HepG2 (cell line): Measurements from ENCODE around the gene RSPH1. TPM values are rescaled to one million over a fixed set of nuclear protein-coding genes. Genes with fewer than 3 reads are reported as not detected.

Experiments
- ADNP ChIP-seq: sonication (generic); formaldehyde crosslinking; IDR thresholded peaks from 2 replicates; pipeline ENCODE4 v1.4.0; 2020; ENCODE audit warnings: missing genetic modification reagents
- ATF1 ChIP-seq: IDR thresholded peaks from 2 replicates; pipeline ENCODE4 v1.6.1; 2016; ENCODE audit warnings: mild to moderate bottlenecking, control low read depth
- ATF7 ChIP-seq, 2 experiments: fragments of 450-650 bp in 1 of 2; sonication (generic) in 1 of 2; formaldehyde crosslinking in 1 of 2; IDR thresholded peaks; 2 replicates each; pipeline versions ENCODE4 v1.4.0 to v1.6.1; 2016 to 2020; ENCODE audit warnings: antibody characterized with exemption in 1 of 2, mild to moderate bottlenecking in 1 of 2, missing genetic modification reagents in 1 of 2
- CCDC6 ChIP-seq: sonication (generic); formaldehyde crosslinking; IDR thresholded peaks from 2 replicates; pipeline ENCODE4 v1.8.1; 2022; ENCODE audit warnings: mild to moderate bottlenecking, missing genetic modification reagents, moderate library complexity
- ELF3 ChIP-seq: IDR thresholded peaks from 2 replicates; pipeline ENCODE4 v1.6.1; 2016; ENCODE audit warnings: missing genetic modification reagents, missing compliant biosample characterization
- GATAD2A ChIP-seq: IDR thresholded peaks from 2 replicates; pipeline ENCODE4 v1.6.1; 2016
- GFI1 ChIP-seq: sonication (generic); formaldehyde crosslinking; IDR thresholded peaks from 2 replicates; pipeline ENCODE4 v1.5.0; 2020; ENCODE audit warnings: missing genetic modification reagents, mild to moderate bottlenecking, borderline replicate concordance
- HDAC2 ChIP-seq: sonication (generic); formaldehyde crosslinking; IDR thresholded peaks from 2 replicates; pipeline ENCODE4 v1.4.0; 2020; ENCODE audit warnings: missing genetic modification reagents
- HNF4G ChIP-seq, 2 experiments: sonication (generic) in 1 of 2; formaldehyde crosslinking in 1 of 2; IDR thresholded peaks; 2 replicates each; pipeline versions ENCODE4 v1.4.0 to v1.6.1; 2011 to 2020; ENCODE audit warnings: borderline replicate concordance in 2 of 2, low read depth in 2 of 2, mild to moderate bottlenecking in 2 of 2, low read length in 1 of 2, missing genetic modification reagents in 1 of 2, moderate library complexity in 1 of 2
- KLF6 ChIP-seq: IDR thresholded peaks from 2 replicates; pipeline ENCODE4 v1.8.0; 2016; ENCODE audit warnings: missing biosample characterization, missing genetic modification reagents
- MBD4 ChIP-seq: IDR thresholded peaks from 2 replicates; pipeline ENCODE4 v1.6.1; 2012; ENCODE audit warnings: low read length, inconsistent platforms, borderline replicate concordance
- NR2F1 ChIP-seq, 2 experiments: fragments of 450-650 bp in 1 of 2; formaldehyde crosslinking in 1 of 2; IDR thresholded peaks; 2 replicates each; pipeline versions ENCODE4 v1.5.0 to v1.6.1; 2016 to 2020; ENCODE audit warnings: mild to moderate bottlenecking in 1 of 2, missing compliant biosample characterization in 1 of 2, missing genetic modification reagents in 1 of 2, moderate library complexity in 1 of 2
- RBM39 ChIP-seq: fragments of 200-400 bp; formaldehyde crosslinking; IDR thresholded peaks from one replicate; pipeline ENCODE4 v1.6.1; 2018; ENCODE audit warnings: antibody characterized with exemption, mild to moderate bottlenecking, low read depth, low read length; ENCODE audit not compliant: poor library complexity, severe bottlenecking
- RCOR2 ChIP-seq: IDR thresholded peaks from 2 replicates; pipeline ENCODE4 v1.6.1; 2016; ENCODE audit warnings: missing biosample characterization, missing genetic modification reagents
- SALL1 ChIP-seq: sonication (generic); formaldehyde crosslinking; IDR thresholded peaks from 2 replicates; pipeline ENCODE4 v1.8.0; 2022; ENCODE audit warnings: mild to moderate bottlenecking, missing genetic modification reagents
- SMYD3 ChIP-seq: sonication (generic); formaldehyde crosslinking; IDR thresholded peaks from 2 replicates; pipeline ENCODE4 v1.8.1; 2023; ENCODE audit warnings: mild to moderate bottlenecking, missing genetic modification reagents
- ZBTB38 ChIP-seq: sonication (generic); formaldehyde crosslinking; IDR thresholded peaks from 2 replicates; pipeline ENCODE4 v1.5.1; 2020; ENCODE audit warnings: mild to moderate bottlenecking, missing genetic modification reagents
- ZNF12 ChIP-seq: sonication (generic); formaldehyde crosslinking; IDR thresholded peaks from 2 replicates; pipeline ENCODE4 v1.5.0; 2020; ENCODE audit warnings: missing genetic modification reagents
- ZNF350 ChIP-seq: sonication (generic); formaldehyde crosslinking; IDR thresholded peaks from 2 replicates; pipeline ENCODE4 v1.4.0; 2020; ENCODE audit warnings: mild to moderate bottlenecking, low read depth, missing genetic modification reagents, borderline replicate concordance
- polyA plus RNA-seq, 8 experiments: library from polyadenylated mRNA; depleted of rRNA in 3 of 8; stranded (reverse) in 7 of 8; unstranded in 1 of 8; fragments of >200 nt; fragmentation: Illumina TruSeq in 4 of 8; extraction: Trizol in 4 of 8; gene quantifications; 2 replicates each; pipeline versions ENCODE4 v1.2.1 to v1.2.3, GENCODE V29; 2011 to 2016; ENCODE audit warnings: low read depth in 4 of 8, missing spikeins in 1 of 8, mixed read lengths in 1 of 8; ENCODE audit not compliant: insufficient read depth in 1 of 8
- total RNA-seq, 5 experiments: library from RNA; depleted of rRNA; stranded (reverse); fragments of >200 nt; fragmentation: Illumina TruSeq; extraction: Trizol; gene quantifications; 2 replicates each; pipeline ENCODE4 v1.2.3, GENCODE V29; 2016; ENCODE audit warnings: low read depth in 1 of 5
- TF ChIP-seq, protein P1 (sequence below): IDR thresholded peaks from 2 replicates; pipeline ENCODE4 v1.4.0; 2020; ENCODE audit warnings: mild to moderate bottlenecking, missing genetic modification reagents
- TF ChIP-seq, protein P2 (sequence below): sonication (generic); formaldehyde crosslinking; conservative IDR thresholded peaks from 2 replicates; pipeline ENCODE4 v1.4.0; 2020; ENCODE audit warnings: mild to moderate bottlenecking, missing genetic modification reagents, moderate library complexity
- TF ChIP-seq, protein P3 (sequence below): sonication (generic); formaldehyde crosslinking; IDR thresholded peaks from 2 replicates; pipeline ENCODE4 v1.4.0; 2020; ENCODE audit warnings: missing genetic modification reagents

RSPH1 gene
- total and polyA plus RNA-seq, 2 of the 13 experiments (the other 11 are each of a cell fraction or from before 2014, with no cell fraction given), result not detected

DNA sequence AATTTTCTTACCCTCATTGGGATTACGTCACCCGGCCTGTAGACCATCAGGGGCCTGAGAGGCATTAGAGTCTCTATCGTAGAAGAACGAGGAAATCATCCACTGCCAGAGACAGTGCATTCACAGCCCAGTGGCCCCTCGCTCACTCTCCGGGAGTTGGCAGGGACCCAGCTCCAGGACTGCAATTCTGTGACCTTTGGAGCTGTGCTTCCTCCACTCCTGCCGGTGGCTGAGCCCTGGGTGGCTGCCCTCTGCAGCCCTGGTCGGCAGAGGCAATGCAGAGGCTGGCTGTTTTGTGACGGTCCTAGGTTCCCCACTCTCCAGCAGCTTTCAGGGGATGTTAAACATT lies 30.3 kb upstream of the RSPH1 start (continued):
- TF ChIP-seq, protein P1, sequence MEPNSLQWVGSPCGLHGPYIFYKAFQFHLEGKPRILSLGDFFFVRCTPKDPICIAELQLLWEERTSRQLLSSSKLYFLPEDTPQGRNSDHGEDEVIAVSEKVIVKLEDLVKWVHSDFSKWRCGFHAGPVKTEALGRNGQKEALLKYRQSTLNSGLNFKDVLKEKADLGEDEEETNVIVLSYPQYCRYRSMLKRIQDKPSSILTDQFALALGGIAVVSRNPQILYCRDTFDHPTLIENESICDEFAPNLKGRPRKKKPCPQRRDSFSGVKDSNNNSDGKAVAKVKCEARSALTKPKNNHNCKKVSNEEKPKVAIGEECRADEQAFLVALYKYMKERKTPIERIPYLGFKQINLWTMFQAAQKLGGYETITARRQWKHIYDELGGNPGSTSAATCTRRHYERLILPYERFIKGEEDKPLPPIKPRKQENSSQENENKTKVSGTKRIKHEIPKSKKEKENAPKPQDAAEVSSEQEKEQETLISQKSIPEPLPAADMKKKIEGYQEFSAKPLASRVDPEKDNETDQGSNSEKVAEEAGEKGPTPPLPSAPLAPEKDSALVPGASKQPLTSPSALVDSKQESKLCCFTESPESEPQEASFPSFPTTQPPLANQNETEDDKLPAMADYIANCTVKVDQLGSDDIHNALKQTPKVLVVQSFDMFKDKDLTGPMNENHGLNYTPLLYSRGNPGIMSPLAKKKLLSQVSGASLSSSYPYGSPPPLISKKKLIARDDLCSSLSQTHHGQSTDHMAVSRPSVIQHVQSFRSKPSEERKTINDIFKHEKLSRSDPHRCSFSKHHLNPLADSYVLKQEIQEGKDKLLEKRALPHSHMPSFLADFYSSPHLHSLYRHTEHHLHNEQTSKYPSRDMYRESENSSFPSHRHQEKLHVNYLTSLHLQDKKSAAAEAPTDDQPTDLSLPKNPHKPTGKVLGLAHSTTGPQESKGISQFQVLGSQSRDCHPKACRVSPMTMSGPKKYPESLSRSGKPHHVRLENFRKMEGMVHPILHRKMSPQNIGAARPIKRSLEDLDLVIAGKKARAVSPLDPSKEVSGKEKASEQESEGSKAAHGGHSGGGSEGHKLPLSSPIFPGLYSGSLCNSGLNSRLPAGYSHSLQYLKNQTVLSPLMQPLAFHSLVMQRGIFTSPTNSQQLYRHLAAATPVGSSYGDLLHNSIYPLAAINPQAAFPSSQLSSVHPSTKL (CRISPR knock-in tag), result peak; percentile 63
- TF ChIP-seq RBM39 (peak; percentile 40), ZBTB38 (CRISPR knock-in tag) (no peak), RCOR2 (CRISPR knock-in tag) (no peak), ZNF350 (CRISPR knock-in tag) (0 out of 2 replicates have a peak, but pooled peaks have one; percentile 22), ATF7 (IDR thresholded peaks at IDR 0.05) (peak; percentile 88), ATF7 (CRISPR knock-in tag; IDR thresholded peaks at IDR 0.05) (no peak), ELF3 (CRISPR knock-in tag) (peak; percentile 58; the same call in 1 of the 2 replicates), HDAC2 (0 out of 2 replicates have a peak, but pooled peaks have one; percentile 34), ADNP (CRISPR knock-in tag) (no peak), KLF6 (CRISPR knock-in tag) (no peak), SALL1 (CRISPR knock-in tag) (peak; percentile 61), NR2F1 (CRISPR knock-in tag; IDR thresholded peaks at IDR 0.05) (no peak), MBD4 (no peak), GFI1 (no peak), SMYD3 (CRISPR knock-in tag) (no peak), ZNF12 (CRISPR knock-in tag) (0 out of 2 replicates have a peak, but pooled peaks have one; percentile 16), GATAD2A (peak; percentile 45; the same call in 1 of the 2 replicates), CCDC6 (CRISPR knock-in tag) (no peak), HNF4G (IDR thresholded peaks at IDR 0.05; ENCODE audit: borderline replicate concordance, low read depth, low read length) (peak; percentile 90), HNF4G (CRISPR knock-in tag; IDR thresholded peaks at IDR 0.05; ENCODE audit: borderline replicate concordance, low read depth) (peak; percentile 80; the same call in 1 of the 2 replicates), ATF1 (CRISPR knock-in tag) (no peak)
- TF ChIP-seq, protein P2, sequence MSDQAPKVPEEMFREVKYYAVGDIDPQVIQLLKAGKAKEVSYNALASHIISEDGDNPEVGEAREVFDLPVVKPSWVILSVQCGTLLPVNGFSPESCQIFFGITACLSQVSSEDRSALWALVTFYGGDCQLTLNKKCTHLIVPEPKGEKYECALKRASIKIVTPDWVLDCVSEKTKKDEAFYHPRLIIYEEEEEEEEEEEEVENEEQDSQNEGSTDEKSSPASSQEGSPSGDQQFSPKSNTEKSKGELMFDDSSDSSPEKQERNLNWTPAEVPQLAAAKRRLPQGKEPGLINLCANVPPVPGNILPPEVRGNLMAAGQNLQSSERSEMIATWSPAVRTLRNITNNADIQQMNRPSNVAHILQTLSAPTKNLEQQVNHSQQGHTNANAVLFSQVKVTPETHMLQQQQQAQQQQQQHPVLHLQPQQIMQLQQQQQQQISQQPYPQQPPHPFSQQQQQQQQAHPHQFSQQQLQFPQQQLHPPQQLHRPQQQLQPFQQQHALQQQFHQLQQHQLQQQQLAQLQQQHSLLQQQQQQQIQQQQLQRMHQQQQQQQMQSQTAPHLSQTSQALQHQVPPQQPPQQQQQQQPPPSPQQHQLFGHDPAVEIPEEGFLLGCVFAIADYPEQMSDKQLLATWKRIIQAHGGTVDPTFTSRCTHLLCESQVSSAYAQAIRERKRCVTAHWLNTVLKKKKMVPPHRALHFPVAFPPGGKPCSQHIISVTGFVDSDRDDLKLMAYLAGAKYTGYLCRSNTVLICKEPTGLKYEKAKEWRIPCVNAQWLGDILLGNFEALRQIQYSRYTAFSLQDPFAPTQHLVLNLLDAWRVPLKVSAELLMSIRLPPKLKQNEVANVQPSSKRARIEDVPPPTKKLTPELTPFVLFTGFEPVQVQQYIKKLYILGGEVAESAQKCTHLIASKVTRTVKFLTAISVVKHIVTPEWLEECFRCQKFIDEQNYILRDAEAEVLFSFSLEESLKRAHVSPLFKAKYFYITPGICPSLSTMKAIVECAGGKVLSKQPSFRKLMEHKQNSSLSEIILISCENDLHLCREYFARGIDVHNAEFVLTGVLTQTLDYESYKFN (CRISPR knock-in tag), result peak; percentile 53; the same call in 1 of the 2 replicates
- TF ChIP-seq, protein P3, sequence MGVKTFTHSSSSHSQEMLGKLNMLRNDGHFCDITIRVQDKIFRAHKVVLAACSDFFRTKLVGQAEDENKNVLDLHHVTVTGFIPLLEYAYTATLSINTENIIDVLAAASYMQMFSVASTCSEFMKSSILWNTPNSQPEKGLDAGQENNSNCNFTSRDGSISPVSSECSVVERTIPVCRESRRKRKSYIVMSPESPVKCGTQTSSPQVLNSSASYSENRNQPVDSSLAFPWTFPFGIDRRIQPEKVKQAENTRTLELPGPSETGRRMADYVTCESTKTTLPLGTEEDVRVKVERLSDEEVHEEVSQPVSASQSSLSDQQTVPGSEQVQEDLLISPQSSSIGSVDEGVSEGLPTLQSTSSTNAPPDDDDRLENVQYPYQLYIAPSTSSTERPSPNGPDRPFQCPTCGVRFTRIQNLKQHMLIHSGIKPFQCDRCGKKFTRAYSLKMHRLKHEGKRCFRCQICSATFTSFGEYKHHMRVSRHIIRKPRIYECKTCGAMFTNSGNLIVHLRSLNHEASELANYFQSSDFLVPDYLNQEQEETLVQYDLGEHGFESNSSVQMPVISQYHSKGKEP (CRISPR knock-in tag), result no peak
